ENCODE results near the gene PNN. TPM values are rescaled to one million over a fixed set of nuclear protein-coding genes. Genes with fewer than 3 reads are reported as not detected.

Gene PNN
- total RNA-seq, 2 donors from 2014 or later: 33.0 to 61.0 TPM

- Histone ChIP-seq H3K4me1 (ENCODE audit: control insufficient read depth in 1 of 2, low read depth in 2 of 2) (peaks cover 15 to 30% of the 10 kb centered on the region in 2 donors), H3K27me3 (replicated peaks; ENCODE audit: insufficient read depth) (no peaks in the 10 kb centered on the region), H3K27ac (no peak overlapping the region), H3K36me3 (peaks cover 41% of the 10 kb centered on the region), H3K9me3 (no peaks in the 10 kb centered on the region), H3K4me3 (no peak overlapping the region)
- no peak for ATAC-seq (ENCODE audit: insufficient number of reproducible peaks, low FRiP score, low read depth)
- no peak for TF ChIP-seq CTCF (IDR thresholded peaks at IDR 0.05)
- no peak for DNase-seq (ENCODE audit: low spot score)
Observed at GRCh38 chr14:39177168-39177545, 2.1 kb downstream of the PNN start.

GRCh38 chr14:39179042-39179441 lies 4.0 kb downstream of the PNN start:
- TF ChIP-seq CTCF (IDR thresholded peaks at IDR 0.05): no peak
- Histone ChIP-seq H3K4me1 (ENCODE audit: control insufficient read depth in 1 of 2, low read depth in 2 of 2) (peaks cover 15 to 30% of the 10 kb centered on the region in 2 donors), H3K9me3 (no peaks in the 10 kb centered on the region), H3K4me3 (no peak overlapping the region), H3K27ac (no peak overlapping the region), H3K36me3 (peaks cover 41% of the 10 kb centered on the region), H3K27me3 (replicated peaks; ENCODE audit: insufficient read depth) (no peaks in the 10 kb centered on the region)
- DNase-seq (ENCODE audit: low spot score) (no peak), ATAC-seq (ENCODE audit: insufficient number of reproducible peaks, low FRiP score, low read depth) (no peak)

GRCh38 chr14:39180553-39180952 lies 5.5 kb downstream of the PNN start:
- H3K4me3 ChIP-seq: no peak overlapping the region
- no peak overlapping the region for H3K27ac ChIP-seq
- TF ChIP-seq CTCF (IDR thresholded peaks at IDR 0.05): no peak
- H3K36me3 ChIP-seq: peaks cover 41% of the 10 kb centered on the region
- peaks cover 15 to 25% of the 10 kb centered on the region in 2 donors for H3K4me1 ChIP-seq (ENCODE audit: control insufficient read depth in 1 of 2, low read depth in 2 of 2)
- no peaks in the 10 kb centered on the region for H3K27me3 ChIP-seq (replicated peaks; ENCODE audit: insufficient read depth)
- ATAC-seq (ENCODE audit: insufficient number of reproducible peaks, low FRiP score, low read depth) (no peak), DNase-seq (ENCODE audit: low spot score) (no peak)
- H3K9me3 ChIP-seq: no peaks in the 10 kb centered on the region

- H3K9me3 ChIP-seq: no peaks in the 10 kb centered on the region
- DNase-seq (ENCODE audit: low spot score) (no peak), ATAC-seq (ENCODE audit: insufficient number of reproducible peaks, low FRiP score, low read depth) (no peak)
- peaks cover 11 to 19% of the 10 kb centered on the region in 2 donors for H3K4me1 ChIP-seq (ENCODE audit: control insufficient read depth in 1 of 2, low read depth in 2 of 2)
- H3K27ac ChIP-seq: no peak overlapping the region
- TF ChIP-seq CTCF (IDR thresholded peaks at IDR 0.05): no peak
- H3K4me3 ChIP-seq: no peak overlapping the region
- peaks cover 41% of the 10 kb centered on the region for H3K36me3 ChIP-seq
- H3K27me3 ChIP-seq (replicated peaks; ENCODE audit: insufficient read depth): no peaks in the 10 kb centered on the region
Observed at GRCh38 chr14:39181026-39181692, 6.1 kb downstream of the PNN start.

- H3K4me3 ChIP-seq: no peak overlapping the region
- TF ChIP-seq CTCF (IDR thresholded peaks at IDR 0.05): no peak
- H3K4me1 ChIP-seq (ENCODE audit: control insufficient read depth in 1 of 2, low read depth in 2 of 2): peaks cover 5 to 14% of the 10 kb centered on the region in 2 donors
- DNase-seq (ENCODE audit: low spot score) (no peak), ATAC-seq (ENCODE audit: insufficient number of reproducible peaks, low FRiP score, low read depth) (no peak)
- H3K36me3 ChIP-seq: peaks cover 41% of the 10 kb centered on the region
- H3K9me3 ChIP-seq: no peaks in the 10 kb centered on the region
- H3K27me3 ChIP-seq (replicated peaks; ENCODE audit: insufficient read depth): no peaks in the 10 kb centered on the region
- no peak overlapping the region for H3K27ac ChIP-seq
Observed at GRCh38 chr14:39181693-39182047, 6.6 kb downstream of the PNN start.
